ENCODE results near the gene C1RL.

Gene C1RL

GRCh38 chr12:7134396-7135166 is 25.6 kb upstream of the C1RL start:
- H3K4me3 Mint-ChIP-seq, result peak overlapping the region in 1 of 3 experiments; percentile 18

GRCh38 chr12:7131502-7131866 is 22.5 kb upstream of the C1RL start:
- peak overlapping the region in 1 of 3 experiments; percentile 86 for H3K27ac Mint-ChIP-seq
- peaks cover 32% of the 10 kb centered on the region for H3K36me3 Mint-ChIP-seq (ENCODE audit: low read depth)
- H3K9me3 Mint-ChIP-seq, result no peaks in the 10 kb centered on the region
- H3K27me3 Mint-ChIP-seq (ENCODE audit: low read depth), result peaks cover 9% of the 10 kb centered on the region
- no peak for TF ChIP-seq CTCF (IDR thresholded peaks at IDR 0.05; ENCODE audit: unreplicated experiment in 3 of 3)
- H3K4me1 Mint-ChIP-seq, result peaks cover 33% of the 10 kb centered on the region
- H3K4me3 Mint-ChIP-seq, result peak overlapping the region; percentile 90 to 99 (median 91)

More at GRCh38 chr12:7134396-7135166, 25.6 kb upstream of the C1RL start:
- Mint-ChIP-seq H3K9me3 (no peaks in the 10 kb centered on the region), H3K4me1 (peaks cover 17% of the 10 kb centered on the region), H3K36me3 (ENCODE audit: low read depth) (peaks cover 54% of the 10 kb centered on the region), H3K27me3 (ENCODE audit: low read depth) (no peaks in the 10 kb centered on the region), H3K27ac (no peak overlapping the region)
- no peak for TF ChIP-seq CTCF (IDR thresholded peaks at IDR 0.05; ENCODE audit: unreplicated experiment in 3 of 3)

- peaks cover 33% of the 10 kb centered on the region for H3K4me1 Mint-ChIP-seq
- H3K27me3 Mint-ChIP-seq (ENCODE audit: low read depth), result peaks cover 9% of the 10 kb centered on the region
- peaks cover 26% of the 10 kb centered on the region for H3K36me3 Mint-ChIP-seq (ENCODE audit: low read depth)
- no peaks in the 10 kb centered on the region for H3K9me3 Mint-ChIP-seq
- TF ChIP-seq CTCF (IDR thresholded peaks at IDR 0.05; ENCODE audit: unreplicated experiment in 3 of 3), result no peak
- H3K4me3 Mint-ChIP-seq, result peak overlapping the region; percentile 90 to 99 (median 91)
- H3K27ac Mint-ChIP-seq, result peak overlapping the region; percentile 22 to 86 (median 82)
Measured at GRCh38 chr12:7130701-7131501, 21.9 kb upstream of the C1RL start.

- no peak for TF ChIP-seq CTCF (IDR thresholded peaks at IDR 0.05; ENCODE audit: unreplicated experiment in 3 of 3)
- Mint-ChIP-seq H3K27ac (peak within 1 kb of the TSS; percentile 59 to 86 (median 82)), H3K4me1 (peaks cover 33% of the 10 kb centered on the region), H3K36me3 (ENCODE audit: low read depth) (peaks cover 18% of the 10 kb centered on the region), H3K27me3 (ENCODE audit: low read depth) (peaks cover 9% of the 10 kb centered on the region), H3K4me3 (peak within 1 kb of the TSS; percentile 90 to 99 (median 91)), H3K9me3 (no peaks in the 10 kb centered on the region)
Measured at GRCh38 chr12:7129872-7130691, 21.1 kb upstream of the C1RL start, which contains the start of gene CLSTN3. Gene CLSTN3, plus strand, starts transcription at chr12:7130371. Its CDS starts 278 bp downstream, at chr12:7130649.

GRCh38 chr12:7129287-7129871 is 20.4 kb upstream of the C1RL start:
- Mint-ChIP-seq H3K4me1 (peaks cover 33% of the 10 kb centered on the region), H3K27me3 (ENCODE audit: low read depth) (peaks cover 9% of the 10 kb centered on the region), H3K27ac (peak overlapping the region; percentile 59 to 86 (median 84)), H3K9me3 (no peaks in the 10 kb centered on the region), H3K4me3 (peak overlapping the region; percentile 90 to 99 (median 91)), H3K36me3 (ENCODE audit: low read depth) (peaks cover 11% of the 10 kb centered on the region)
- TF ChIP-seq CTCF (IDR thresholded peaks at IDR 0.05; ENCODE audit: unreplicated experiment in 3 of 3), result no peak

Data from nephron (organoid).